ENCODE results near the gene KCNG2.

DNA sequence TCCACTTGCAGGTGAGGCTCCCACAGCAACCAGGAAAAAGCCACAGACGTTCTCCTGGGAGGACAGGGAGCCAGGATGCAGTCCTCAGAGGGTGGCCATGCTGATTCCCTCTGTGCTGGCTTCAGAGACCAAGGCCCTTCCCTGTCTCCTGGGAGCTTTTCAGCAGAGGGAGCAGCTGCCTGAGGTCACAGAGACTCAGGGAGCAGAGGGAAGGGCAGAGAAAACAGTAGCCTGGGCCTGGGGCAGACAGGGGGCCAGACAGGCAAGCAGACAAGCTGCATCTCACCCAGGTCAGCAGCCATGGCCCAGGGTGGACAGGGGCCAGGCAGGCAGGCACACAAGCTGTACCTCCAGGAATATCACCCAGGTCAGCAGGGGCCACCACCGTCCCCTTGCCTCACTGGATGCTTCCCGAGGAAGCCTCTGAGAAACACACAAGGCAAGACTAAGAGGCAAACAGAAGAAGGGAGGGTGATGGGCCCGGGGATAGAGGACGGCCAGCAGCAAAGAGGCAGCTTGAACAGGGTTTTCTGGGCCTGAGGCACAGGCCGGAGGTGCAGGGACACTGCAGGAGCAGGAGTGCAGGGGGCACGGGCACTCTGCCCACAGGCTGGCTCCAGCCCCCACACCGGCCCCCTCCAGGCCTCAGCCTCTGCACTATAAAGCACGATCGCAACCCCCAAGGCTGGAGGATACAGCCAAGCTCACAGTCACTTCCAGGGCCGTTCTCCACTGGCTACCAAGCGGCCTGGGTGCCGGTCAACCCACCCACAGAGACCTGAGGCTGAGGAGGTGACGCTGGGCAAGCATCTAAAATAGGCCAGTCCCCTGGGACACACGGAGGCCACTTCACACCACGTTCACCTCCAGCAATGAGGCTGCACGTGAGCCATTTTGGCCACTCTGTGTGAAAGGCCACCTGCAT lies 147.6 kb downstream of the KCNG2 start:
- TF ChIP-seq CTCF (IDR thresholded peaks at IDR 0.05) (no peak), EZH2 (IDR thresholded peaks at IDR 0.05) (no peak), EZH2phosphoT487 (IDR thresholded peaks at IDR 0.05) (no peak)

All from neural progenitor cell (in vitro differentiated cells).